Fibroblast of peridontal ligament (primary cell): ENCODE results near the gene COBL.

Experiments used
- DNase-seq: peaks from one replicate; pipeline ENCODE4 v3.0.0-alpha.2; 2010; ENCODE audit errors: extremely low read depth

COBL gene

GRCh38 chr7:51190969-51191368, 125.6 kb downstream of the COBL start:
- no peak for DNase-seq

GRCh38 chr7:51189777-51190176, 126.8 kb downstream of the COBL start:
- DNase-seq, result no peak

- no peak for DNase-seq
These were observed 127.6 kb downstream of the COBL start for GRCh38 chr7:51188987-51189386.

- DNase-seq, result no peak
These were observed 128.7 kb downstream of the COBL start for GRCh38 chr7:51187941-51188340.

GRCh38 chr7:51186531-51186930, 130.1 kb downstream of the COBL start:
- DNase-seq, result no peak

- DNase-seq, result no peak
These were observed 133.9 kb downstream of the COBL start for GRCh38 chr7:51182636-51183166.

- DNase-seq, result no peak
These were observed 136.5 kb downstream of the COBL start for GRCh38 chr7:51180092-51180491.

- DNase-seq, result no peak
These were observed 140.6 kb downstream of the COBL start for GRCh38 chr7:51175992-51176388.

- DNase-seq, result no peak
These were observed 141.2 kb downstream of the COBL start for GRCh38 chr7:51175316-51175991.

GRCh38 chr7:51165337-51165736, 151.3 kb downstream of the COBL start:
- no peak for DNase-seq

- peak; percentile 75 for DNase-seq
These were observed 153.8 kb downstream of the COBL start for GRCh38 chr7:51162724-51163329.

- no peak for DNase-seq
These were observed 154.7 kb downstream of the COBL start for GRCh38 chr7:51161937-51162336.

GRCh38 chr7:51160990-51161615, 155.5 kb downstream of the COBL start:
- peak; percentile 73 for DNase-seq

GRCh38 chr7:51160411-51160810, 156.2 kb downstream of the COBL start:
- DNase-seq, result no peak

- DNase-seq, result no peak
These were observed 157.7 kb downstream of the COBL start for GRCh38 chr7:51158742-51159445.

GRCh38 chr7:51158211-51158610, 158.4 kb downstream of the COBL start:
- no peak for DNase-seq

- no peak for DNase-seq
These were observed 162.4 kb downstream of the COBL start for GRCh38 chr7:51154201-51154600.

- no peak for DNase-seq
These were observed 163.9 kb downstream of the COBL start for GRCh38 chr7:51152706-51153200.

- DNase-seq, result no peak
These were observed 165.2 kb downstream of the COBL start for GRCh38 chr7:51151455-51151854.

- no peak for DNase-seq
These were observed 166.4 kb downstream of the COBL start for GRCh38 chr7:51150193-51150592.

GRCh38 chr7:51148216-51148615, 168.4 kb downstream of the COBL start:
- no peak for DNase-seq
